ENCODE results near the gene USP12. TPM values are rescaled to one million over a fixed set of nuclear protein-coding genes. Genes with fewer than 3 reads are reported as not detected.
A peak's percentile ranks its signal among the peaks of the same experiment; 100 is the strongest.

The USP12 gene
- total RNA-seq, 6 donors from 2014 or later: 11.9 to 78.8 (median 30.5) TPM

GRCh38 chr13:27053902-27054595 is 117.6 kb downstream of the USP12 start:
- no peak overlapping the region for H3K27ac ChIP-seq
- 72 to 79% methylated on average over 6 of the region's 6 CpGs for WGBS, 2 donors
- peak; percentile 23 to 60 for ATAC-seq (ENCODE audit: low FRiP score in 2 of 2)

DNA sequence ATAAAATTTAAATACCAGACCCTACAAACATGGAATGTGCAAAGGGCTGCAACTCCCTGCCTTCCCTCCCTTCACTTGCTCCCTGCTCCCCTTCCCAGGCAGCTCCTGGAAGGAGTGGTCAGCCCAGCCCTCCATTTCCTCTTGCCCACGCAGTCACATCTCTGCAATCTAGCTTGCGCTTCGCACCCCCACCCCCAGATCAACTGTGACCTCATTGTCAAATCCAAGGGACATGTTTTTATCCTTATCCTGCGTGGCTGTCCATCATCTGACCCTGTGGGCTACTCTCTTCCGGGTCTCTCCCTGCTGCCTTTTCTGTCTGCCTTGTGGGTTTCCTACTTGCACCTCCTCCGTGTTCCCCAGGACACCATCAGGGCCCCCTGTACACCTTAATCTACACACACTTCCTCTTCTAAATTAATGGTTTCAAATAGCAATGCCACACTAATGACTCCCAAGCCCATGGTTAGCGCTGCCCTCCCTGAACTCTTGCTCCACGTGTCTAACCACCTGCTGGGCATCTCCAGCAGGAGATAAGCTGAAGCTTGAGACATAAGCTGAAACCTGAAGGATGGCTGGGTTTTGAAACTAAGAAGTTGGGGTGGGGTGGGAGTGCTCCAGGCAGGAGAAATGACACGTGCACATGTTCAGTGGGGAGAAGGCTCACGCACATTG is 118.3 kb downstream of the USP12 start:
- WGBS, 2 donors: 50 to 53% methylated on average over 10 of the region's 10 CpGs
- Histone ChIP-seq H3K4me3 (no peak overlapping the region), H3K27me3 (no peaks in the 10 kb centered on the region), H3K36me3 (no peaks in the 10 kb centered on the region), H3K4me1 (no peaks in the 10 kb centered on the region), H3K27ac (no peak overlapping the region), H3K9me3 (no peaks in the 10 kb centered on the region)
- ATAC-seq (ENCODE audit: low FRiP score in 2 of 2) (no peak), DNase-seq (no peak)
- TF ChIP-seq POLR2A (IDR thresholded peaks at IDR 0.05) (no peak), CTCF (IDR thresholded peaks at IDR 0.05) (no peak), EP300 (IDR thresholded peaks at IDR 0.05) (no peak), POLR2AphosphoS5 (IDR thresholded peaks at IDR 0.05) (no peak)

More at GRCh38 chr13:27053902-27054595, 117.6 kb downstream of the USP12 start:
- H3K9me3 ChIP-seq: no peaks in the 10 kb centered on the region
- H3K4me1 ChIP-seq: no peaks in the 10 kb centered on the region
- DNase-seq: no peak
- no peaks in the 10 kb centered on the region for H3K27me3 ChIP-seq
- no peak overlapping the region for H3K4me3 ChIP-seq
- H3K36me3 ChIP-seq: no peaks in the 10 kb centered on the region
- TF ChIP-seq POLR2A (IDR thresholded peaks at IDR 0.05) (no peak), CTCF (IDR thresholded peaks at IDR 0.05) (no peak), POLR2AphosphoS5 (IDR thresholded peaks at IDR 0.05) (no peak), EP300 (IDR thresholded peaks at IDR 0.05) (no peak)

GRCh38 chr13:27052551-27053208 is 118.9 kb downstream of the USP12 start:
- WGBS, 2 donors: 75% methylated on average over 6 of the region's 6 CpGs
- no peaks in the 10 kb centered on the region for H3K27me3 ChIP-seq
- no peak overlapping the region for H3K27ac ChIP-seq
- no peak for TF ChIP-seq CTCF (IDR thresholded peaks at IDR 0.05)
- TF ChIP-seq POLR2A (IDR thresholded peaks at IDR 0.05): no peak
- no peak for TF ChIP-seq EP300 (IDR thresholded peaks at IDR 0.05)
- no peak for TF ChIP-seq POLR2AphosphoS5 (IDR thresholded peaks at IDR 0.05)
- H3K4me1 ChIP-seq: no peaks in the 10 kb centered on the region
- no peaks in the 10 kb centered on the region for H3K9me3 ChIP-seq
- ATAC-seq (ENCODE audit: low FRiP score in 2 of 2) (no peak), DNase-seq (no peak)
- H3K36me3 ChIP-seq: no peaks in the 10 kb centered on the region
- H3K4me3 ChIP-seq: no peak overlapping the region

DNA sequence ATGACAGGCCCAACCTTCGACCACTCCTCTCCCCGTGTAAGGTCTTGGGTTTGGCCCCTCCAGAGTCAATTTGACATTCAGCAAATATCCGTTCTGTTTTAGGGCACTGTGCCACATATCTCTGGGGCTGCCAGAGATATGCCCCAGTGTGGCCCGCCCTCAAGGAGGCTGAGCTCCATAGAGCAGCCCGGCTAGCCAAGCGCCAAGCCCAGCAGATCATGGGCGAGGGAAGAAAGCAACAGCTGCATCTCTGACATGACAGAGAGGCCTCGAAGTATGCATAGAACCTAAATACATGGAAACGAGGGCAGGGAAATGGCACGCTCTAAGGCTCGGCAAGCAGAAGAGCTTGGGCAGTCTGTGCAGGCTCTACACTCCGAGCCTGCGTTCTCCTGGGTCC is 124.5 kb downstream of the USP12 start:
- Histone ChIP-seq H3K36me3 (no peaks in the 10 kb centered on the region), H3K4me3 (no peak overlapping the region), H3K27ac (no peak overlapping the region), H3K9me3 (no peaks in the 10 kb centered on the region), H3K4me1 (no peaks in the 10 kb centered on the region), H3K27me3 (no peaks in the 10 kb centered on the region)
- DNase-seq (no peak), ATAC-seq (ENCODE audit: low FRiP score in 2 of 2) (peak; percentile 12 to 32)
- 87 to 90% methylated on average over 13 of the region's 13 CpGs for WGBS, 2 donors
- TF ChIP-seq POLR2A (IDR thresholded peaks at IDR 0.05) (no peak), CTCF (IDR thresholded peaks at IDR 0.05) (no peak), EP300 (IDR thresholded peaks at IDR 0.05) (no peak)
